ENCODE data around the gene ZNF282.

The ZNF282 gene

GRCh38 chr7:149195180-149196150 is at the start of gene ZNF282:
Gene ZNF282 (plus strand): TSS chr7:149195546. CDS start chr7:149195590, 44 bp downstream.
- DNase-seq (ENCODE audit: low read depth in 3 of 3), result peak; percentile 62 to 79 (median 62)

GRCh38 chr7:149147072-149147751 is 48.1 kb upstream of the ZNF282 start, which contains the start of gene ZNF398:
Gene ZNF398 (plus strand): TSS chr7:149147453. CDS start chr7:149147743, 290 bp downstream.
- DNase-seq (ENCODE audit: low read depth in 3 of 3), result peak; percentile 63 to 77 (median 71)

- DNase-seq (ENCODE audit: low read depth in 3 of 3), result peak; percentile 29 to 58 (median 37)
Observed at GRCh38 chr7:149147752-149148653, 47.3 kb upstream of the ZNF282 start.

- no peak for DNase-seq (ENCODE audit: low read depth in 3 of 3)
Observed at GRCh38 chr7:149150981-149151380, 44.4 kb upstream of the ZNF282 start.

- DNase-seq (ENCODE audit: low read depth in 3 of 3), result no peak
Observed at GRCh38 chr7:149153346-149153745, 42.0 kb upstream of the ZNF282 start.

GRCh38 chr7:149154056-149154455 is 41.3 kb upstream of the ZNF282 start:
- no peak for DNase-seq (ENCODE audit: low read depth in 3 of 3)

GRCh38 chr7:149156898-149157297 is 38.4 kb upstream of the ZNF282 start:
- DNase-seq (ENCODE audit: low read depth in 3 of 3), result no peak

- no peak for DNase-seq (ENCODE audit: low read depth in 3 of 3)
Observed at GRCh38 chr7:149161241-149161848, 34.0 kb upstream of the ZNF282 start.

GRCh38 chr7:149166142-149166541 is 29.2 kb upstream of the ZNF282 start:
- DNase-seq (ENCODE audit: low read depth in 3 of 3), result no peak

GRCh38 chr7:149166630-149167352 is 28.6 kb upstream of the ZNF282 start:
- DNase-seq (ENCODE audit: low read depth in 3 of 3), result no peak

- DNase-seq (ENCODE audit: low read depth in 3 of 3), result no peak
Observed at GRCh38 chr7:149171892-149172533, 23.3 kb upstream of the ZNF282 start.

GRCh38 chr7:149172534-149172920 is 22.8 kb upstream of the ZNF282 start:
- DNase-seq (ENCODE audit: low read depth in 3 of 3), result no peak

GRCh38 chr7:149175150-149175549 is 20.2 kb upstream of the ZNF282 start:
- DNase-seq (ENCODE audit: low read depth in 3 of 3), result no peak

- DNase-seq (ENCODE audit: low read depth in 3 of 3), result no peak
Observed at GRCh38 chr7:149179241-149179640, 16.1 kb upstream of the ZNF282 start.

- DNase-seq (ENCODE audit: low read depth in 3 of 3), result no peak
Observed at GRCh38 chr7:149180722-149181449, 14.5 kb upstream of the ZNF282 start.

- DNase-seq (ENCODE audit: low read depth in 3 of 3), result no peak
Observed at GRCh38 chr7:149181450-149181790, 13.9 kb upstream of the ZNF282 start.

GRCh38 chr7:149184274-149184673 is 11.1 kb upstream of the ZNF282 start:
- DNase-seq (ENCODE audit: low read depth in 3 of 3), result no peak

GRCh38 chr7:149188213-149188612 is 7.1 kb upstream of the ZNF282 start:
- no peak for DNase-seq (ENCODE audit: low read depth in 3 of 3)

- DNase-seq (ENCODE audit: low read depth in 3 of 3), result no peak
Observed at GRCh38 chr7:149188637-149189259, 6.6 kb upstream of the ZNF282 start.
